IMR-90 (cell line): Measurements from ENCODE around the gene TGM1.

Experiments used
- BHLHE40 ChIP-seq: fragments of 150-350 bp; IDR thresholded peaks from 2 replicates; pipeline ENCODE4 v1.6.1; 2016; ENCODE audit warnings: mild to moderate bottlenecking, low read depth, low read length
- CTCF ChIP-seq: conservative IDR thresholded peaks from 2 replicates; pipeline ENCODE4 v1.5.1; 2012; ENCODE audit warnings: mild to moderate bottlenecking, low read depth, low read length, improper control_type of control experiment
- FOS ChIP-seq: fragments of 150-350 bp; IDR thresholded peaks from 2 replicates; pipeline ENCODE4 v1.6.1; 2016; ENCODE audit warnings: low read depth, low read length
- MAFK ChIP-seq: IDR thresholded peaks from 2 replicates; pipeline ENCODE4 v1.6.1; 2012; ENCODE audit warnings: low read depth, low read length, improper control_type of control experiment
- MAZ ChIP-seq: IDR thresholded peaks from 2 replicates; pipeline ENCODE4 v1.6.1; 2012; ENCODE audit warnings: low read depth, mild to moderate bottlenecking, low read length, improper control_type of control experiment, moderate library complexity, borderline replicate concordance
- MXI1 ChIP-seq: IDR thresholded peaks from 2 replicates; pipeline ENCODE4 v1.6.1; 2012; ENCODE audit warnings: low read depth, mild to moderate bottlenecking, low read length, moderate library complexity, borderline replicate concordance
- POLR2A ChIP-seq: IDR thresholded peaks from 2 replicates; pipeline ENCODE4 v1.6.1; 2012; ENCODE audit warnings: mild to moderate bottlenecking, low read depth, low read length
- RCOR1 ChIP-seq: IDR thresholded peaks from 2 replicates; pipeline ENCODE4 v1.6.1; 2012; ENCODE audit warnings: mild to moderate bottlenecking, low read length, improper control_type of control experiment; ENCODE audit not compliant: insufficient replicate concordance
- RFX5 ChIP-seq: IDR thresholded peaks from 2 replicates; pipeline ENCODE4 v1.8.0; 2012; ENCODE audit warnings: low read depth, mild to moderate bottlenecking, low read length, moderate library complexity
- USF2 ChIP-seq: fragments of 150-350 bp; IDR thresholded peaks from 2 replicates; pipeline ENCODE4 v1.6.1; 2017; ENCODE audit warnings: mild to moderate bottlenecking, antibody characterized with exemption, low read length, low read depth

DNA sequence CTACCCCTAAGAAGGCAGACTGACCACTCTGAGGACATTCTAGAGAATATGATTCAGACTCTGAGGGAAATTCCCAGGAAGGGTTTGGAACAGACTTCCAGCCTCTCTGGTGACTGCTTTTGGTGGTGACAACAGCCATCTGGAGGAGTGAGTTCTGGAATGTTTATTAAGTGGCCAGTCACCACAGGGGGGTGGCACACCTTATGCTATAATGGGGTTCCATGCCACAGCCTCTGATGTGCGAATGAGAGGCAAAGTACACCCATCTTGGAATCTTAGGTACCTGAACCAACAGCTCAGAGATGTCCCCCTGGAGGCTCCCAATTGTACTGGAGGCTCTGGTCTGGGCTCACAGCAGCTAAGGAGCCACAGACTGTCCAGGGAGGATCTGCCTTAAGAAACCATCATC lies 11.1 kb downstream of the TGM1 start:
- TF ChIP-seq POLR2A (no peak), CTCF (0 out of 2 replicates have a peak, but pooled peaks have one; percentile 15), RFX5 (no peak), USF2 (no peak), FOS (no peak), MAFK (no peak), RCOR1 (no peak), MXI1 (no peak), BHLHE40 (no peak), MAZ (no peak)
